ENCODE results near the gene MMP3. TPM values are rescaled to one million over a fixed set of nuclear protein-coding genes. Genes with fewer than 3 reads are reported as not detected.

MMP3 gene
- total RNA-seq, 2 experiments from 2014 or later, result not detected

Other genes starting within 250 kb of the MMP3 start
- not detected for gene MMP20, start 218.3 kb downstream of the MMP3 start, total RNA-seq
- not detected for gene MMP27, start 137.8 kb downstream of the MMP3 start, total RNA-seq
- gene MMP8, start 118.7 kb downstream of the MMP3 start, total RNA-seq, result not detected
- not detected for gene MMP10, start 63.0 kb downstream of the MMP3 start, total RNA-seq
- gene MMP1, start 45.4 kb downstream of the MMP3 start, total RNA-seq, result not detected
- not detected for gene MMP12, start 31.4 kb upstream of the MMP3 start, total RNA-seq
- gene MMP13, start 112.1 kb upstream of the MMP3 start, total RNA-seq, result not detected
- gene DCUN1D5, start 248.6 kb upstream of the MMP3 start, total RNA-seq, result 10 to 100 TPM; 59.2 to 78.1 TPM

Data from activated CD4-positive, alpha-beta T cell treated with anti-CD3 and anti-CD28 coated beads for 36 hours (primary cell).